Peyer's patch (tissue), 4 donors: ENCODE measurements around the gene HAGH.

Experiments used
- CTCF ChIP-seq, 6 experiments: fragments of 450-650 bp in 4 of 6; fragments of 200-600 bp in 2 of 6; sonication (generic) in 1 of 6; IDR thresholded peaks; one replicate each; pipeline ENCODE4 v1.5.1; 2017 to 2019; ENCODE audit warnings: antibody characterized with exemption in 6 of 6, mild to moderate bottlenecking in 3 of 6, moderate library complexity in 1 of 6
- POLR2A ChIP-seq, 2 donors: fragments of 450-650 bp; IDR thresholded peaks; one replicate each; pipeline ENCODE4 v1.5.1; 2017; ENCODE audit warnings: antibody characterized with exemption in 2 of 2, mild to moderate bottlenecking in 2 of 2, moderate library complexity in 2 of 2

DNA sequence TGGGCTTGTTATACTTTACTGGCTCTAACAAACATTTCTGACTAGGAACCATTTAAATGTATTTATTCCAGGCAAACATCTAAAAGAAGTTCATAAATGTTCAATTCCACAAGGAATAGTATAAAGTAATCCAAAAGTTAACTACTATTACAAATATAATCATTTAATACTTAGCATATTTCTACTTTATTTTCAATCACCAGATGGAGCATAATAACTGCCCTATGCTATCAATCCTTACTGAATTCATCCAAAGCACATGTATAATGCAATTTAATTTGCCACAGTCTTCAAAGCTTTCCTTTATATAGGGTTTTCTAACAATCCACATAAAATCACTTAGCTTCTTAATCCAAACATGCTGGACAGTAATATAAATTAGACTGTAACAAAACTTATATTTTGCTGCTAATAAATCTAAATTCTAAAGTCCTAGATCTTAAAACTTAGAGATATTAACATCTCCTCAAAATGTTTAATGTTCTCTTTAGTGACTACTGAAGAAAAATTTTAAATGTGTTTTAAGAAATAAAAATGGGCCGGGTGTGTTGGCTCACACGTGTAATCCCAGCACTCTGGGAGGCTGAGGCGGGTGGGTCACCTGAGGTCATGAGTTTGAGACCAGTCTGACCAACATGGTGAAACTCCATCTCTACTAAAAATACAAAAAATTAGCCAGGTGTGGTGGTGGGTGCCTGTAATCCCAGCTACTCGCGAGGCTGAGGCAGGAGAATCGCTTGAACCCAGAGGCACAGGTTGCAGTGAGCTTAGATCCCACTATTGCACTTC lies 39.5 kb upstream of the HAGH start:
- TF ChIP-seq POLR2A (IDR thresholded peaks at IDR 0.05), result no peak
- TF ChIP-seq CTCF (IDR thresholded peaks at IDR 0.05), result peak in 1 of 6 experiments; percentile 13
